Measurements from ENCODE around the gene NACC1.

Gene NACC1

DNA sequence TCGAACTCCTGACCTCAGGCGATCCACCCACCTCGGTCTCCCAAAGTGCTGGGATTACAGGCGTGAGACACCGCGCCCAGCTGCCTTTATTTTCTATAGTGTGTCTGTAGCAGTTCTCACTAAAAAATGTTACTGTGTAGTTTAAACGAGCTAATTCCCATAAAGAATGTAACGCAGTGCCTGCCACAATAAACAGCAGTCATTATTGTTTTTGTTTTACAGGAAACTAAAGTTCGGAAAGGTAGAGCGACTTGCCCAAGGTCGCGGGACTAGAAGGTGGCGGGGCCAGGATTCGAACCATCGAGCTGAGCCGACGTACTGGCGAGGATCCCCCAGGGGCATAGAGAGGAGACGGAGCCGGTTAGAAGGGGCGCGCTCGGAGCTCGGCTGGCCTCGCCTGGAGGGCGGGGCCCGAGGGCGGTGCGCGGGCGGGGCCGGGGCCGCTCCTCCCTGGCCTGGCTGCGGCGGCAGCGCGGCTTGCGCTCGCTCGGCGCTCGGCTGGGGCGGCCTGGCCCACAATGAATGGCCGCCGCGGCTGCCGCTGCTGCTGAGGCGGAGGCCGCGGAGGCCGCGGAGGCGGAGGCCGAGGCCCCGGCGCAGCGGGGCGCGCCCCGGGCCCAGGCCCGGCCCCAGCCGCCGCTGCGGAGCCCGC, at the start of gene NACC1:
Gene NACC1, plus strand, starts transcription at position 493 of the 652 bp plus-strand sequence. CDS start 16,944 bp downstream, outside the sequence.
- DNase-seq = peak; percentile 88

- DNase-seq = no peak
Observed at GRCh38 chr19:13069415-13070359, 48.4 kb upstream of the NACC1 start.

- DNase-seq = no peak
Observed at GRCh38 chr19:13070425-13071140, 47.5 kb upstream of the NACC1 start.

DNA sequence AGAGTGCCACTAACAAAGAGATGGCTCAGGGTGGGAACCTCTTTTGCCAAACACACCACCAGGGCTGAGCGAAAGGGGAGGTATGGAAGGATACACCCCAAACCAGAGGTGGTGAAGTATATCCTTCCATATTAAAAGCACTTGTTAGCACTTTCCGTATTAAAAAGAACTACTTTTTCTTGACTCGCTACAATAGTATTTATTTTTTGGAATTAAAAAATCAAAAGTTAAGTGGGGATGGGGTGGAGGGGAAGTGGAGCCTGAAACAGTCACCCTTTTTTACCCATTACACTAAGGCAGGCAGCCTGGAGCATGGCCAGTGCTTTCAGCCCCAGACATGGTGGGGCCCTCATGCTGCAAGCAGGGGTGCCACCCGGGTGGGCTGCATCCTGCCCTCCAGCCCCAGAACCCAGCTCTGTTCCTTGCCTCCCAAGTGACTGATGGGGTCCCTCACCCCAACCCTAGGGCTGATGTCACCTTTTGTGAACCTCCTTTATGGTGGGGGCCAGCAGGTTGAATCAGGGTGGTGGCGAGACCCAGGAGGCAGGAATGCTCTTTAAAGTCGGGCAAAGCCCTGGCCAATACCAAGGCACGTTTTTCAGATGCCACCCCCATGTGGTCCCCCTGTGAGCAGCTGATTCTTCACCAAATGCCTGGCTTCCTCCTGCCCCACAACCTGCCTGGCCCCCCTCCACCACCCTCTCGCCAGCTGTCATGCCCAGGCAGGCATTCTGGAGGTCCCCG, 46.4 kb upstream of the NACC1 start:
- no peak for DNase-seq

DNA sequence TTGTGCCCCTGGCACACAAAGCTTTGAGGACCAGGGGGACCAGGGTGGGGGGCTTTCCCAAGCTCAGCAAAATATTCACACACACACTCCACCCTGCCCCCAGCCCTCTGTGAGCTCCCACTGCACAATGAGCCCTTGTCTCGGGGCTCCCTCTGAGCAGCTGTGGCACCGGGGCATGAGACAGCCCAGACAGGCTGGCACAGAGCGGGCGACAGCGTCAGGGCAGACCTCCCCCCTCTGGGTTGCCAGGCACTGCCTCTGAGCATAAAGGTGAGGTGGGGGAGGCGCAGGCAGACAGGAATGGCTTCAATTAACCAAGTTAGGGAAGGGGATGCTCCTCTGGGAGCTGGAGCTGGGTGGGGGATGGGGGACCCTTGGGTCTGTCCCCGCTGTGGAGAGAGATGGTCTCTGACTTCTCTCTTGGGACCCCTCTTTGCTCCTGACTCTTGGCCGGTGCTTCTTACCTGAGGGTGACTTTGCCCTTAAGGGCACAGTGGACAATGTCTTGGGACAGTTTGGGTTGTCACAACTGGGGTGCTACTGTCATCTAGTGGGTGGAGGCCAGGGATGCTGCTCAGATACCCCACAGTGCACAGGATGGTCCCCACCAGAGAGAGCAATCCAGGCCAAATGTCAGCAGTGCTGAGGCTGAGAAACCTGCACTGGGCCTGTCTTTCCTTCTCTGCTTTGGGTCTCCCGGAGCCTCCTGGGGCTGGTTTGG, 45.7 kb upstream of the NACC1 start:
- DNase-seq = no peak

DNA sequence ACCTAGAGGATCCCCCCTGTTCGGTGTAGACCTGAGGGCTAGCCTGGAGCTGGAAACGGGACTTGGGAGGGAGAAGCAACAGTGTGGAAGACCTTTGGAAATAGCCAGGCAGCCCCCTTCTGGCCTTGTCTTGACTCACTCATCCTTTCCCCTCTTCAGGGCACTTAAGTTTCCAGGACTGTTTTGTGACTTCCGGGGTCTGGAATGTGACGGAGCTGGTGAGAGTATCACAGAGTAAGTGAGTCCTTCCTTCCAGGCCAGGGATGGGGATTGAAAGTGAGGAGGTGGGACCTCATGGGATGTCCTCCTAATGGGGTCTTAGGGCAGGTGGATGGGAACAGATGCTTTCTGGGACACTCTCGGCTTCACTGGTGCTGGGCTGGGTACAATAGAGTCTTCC, 44.8 kb upstream of the NACC1 start:
- DNase-seq = no peak

GRCh38 chr19:13074378-13074777, 43.7 kb upstream of the NACC1 start:
- no peak for DNase-seq

DNA sequence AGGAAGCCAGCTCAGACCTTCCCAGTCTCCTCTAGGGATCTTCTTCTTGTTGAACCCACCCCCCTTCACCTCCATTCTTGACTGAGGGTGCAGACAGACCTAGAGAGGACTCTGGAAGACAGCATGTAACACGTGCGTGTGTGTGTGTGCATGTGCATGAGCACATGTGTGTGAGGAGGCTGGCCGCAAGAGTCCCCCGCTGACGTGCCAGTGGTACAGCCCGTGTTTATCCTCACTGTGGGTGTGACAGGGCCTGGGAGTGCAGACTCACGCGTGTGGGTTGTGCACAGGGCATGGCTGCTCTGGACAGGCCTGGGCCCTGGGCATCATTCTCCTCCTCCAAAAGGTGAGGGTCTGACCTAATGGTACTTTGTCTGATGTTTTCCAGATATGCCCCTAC, 41.7 kb upstream of the NACC1 start:
- DNase-seq = no peak

DNA sequence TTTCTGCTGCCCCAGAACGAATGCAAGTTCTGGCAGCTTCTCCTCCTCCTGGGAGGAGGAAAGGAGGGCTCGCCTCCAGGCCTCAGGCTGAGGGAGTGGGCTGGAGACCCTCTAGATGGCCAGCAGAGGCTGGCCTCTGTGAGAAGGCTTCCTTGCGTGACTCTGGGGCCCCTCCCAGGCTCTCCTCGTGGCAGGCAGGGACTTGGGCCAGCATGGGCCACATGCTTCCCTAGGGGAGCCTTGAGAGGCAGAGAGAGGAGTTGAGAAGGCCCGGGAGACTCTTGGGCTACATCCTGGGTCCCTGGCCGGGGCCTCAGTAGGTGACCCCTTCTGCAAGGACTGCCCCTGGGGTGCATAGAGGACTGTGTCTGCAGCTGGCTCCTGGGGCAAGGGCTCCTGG, 41.3 kb upstream of the NACC1 start:
- no peak for DNase-seq

GRCh38 chr19:13077240-13077639, 40.8 kb upstream of the NACC1 start:
- DNase-seq = no peak

GRCh38 chr19:13078381-13078780, 39.7 kb upstream of the NACC1 start:
- no peak for DNase-seq

- DNase-seq = no peak
Observed at GRCh38 chr19:13078897-13079541, 39.0 kb upstream of the NACC1 start.

GRCh38 chr19:13079542-13079986, 38.5 kb upstream of the NACC1 start:
- no peak for DNase-seq

DNA sequence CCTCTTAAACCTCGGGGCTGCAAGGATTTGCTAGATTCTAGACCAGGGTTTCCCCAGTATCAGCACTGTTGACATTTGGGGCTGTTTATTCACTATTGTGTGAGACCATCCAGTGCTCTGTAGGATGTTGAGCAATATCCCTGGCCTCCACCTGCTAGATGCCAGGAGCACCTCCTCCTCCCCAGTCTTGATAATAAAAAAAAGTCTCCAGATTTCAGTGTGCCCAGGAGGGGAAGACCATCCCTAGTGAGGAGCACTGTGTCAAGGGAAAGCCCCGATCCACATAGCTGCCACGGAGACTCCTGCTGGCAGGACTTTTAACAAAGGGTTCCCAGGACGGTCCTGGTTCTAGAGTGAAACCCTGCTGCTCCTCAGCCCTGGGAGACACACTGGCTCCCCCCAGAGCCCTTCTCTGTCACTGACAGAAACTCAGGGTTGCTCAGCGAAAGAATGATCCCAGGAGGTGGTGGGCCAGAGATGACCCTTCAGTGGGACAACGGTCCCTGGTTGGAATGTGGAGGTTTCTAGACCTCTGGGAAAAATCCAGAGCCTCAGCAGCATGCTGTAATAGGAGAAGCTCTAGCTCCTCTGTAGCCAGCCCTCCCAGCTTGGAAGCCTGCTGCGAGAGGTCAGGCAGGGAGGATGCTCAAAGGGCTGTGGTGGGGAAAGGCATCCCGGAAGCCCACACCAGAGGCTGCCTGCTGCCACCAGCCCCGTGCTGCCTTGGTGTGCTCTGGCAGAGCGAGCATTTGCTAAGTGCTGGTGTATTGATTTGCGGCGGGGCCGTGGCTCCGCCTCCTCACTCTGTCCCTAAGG, 35.7 kb upstream of the NACC1 start:
- DNase-seq = no peak

- no peak for DNase-seq
Observed at GRCh38 chr19:13083008-13083404, 35.1 kb upstream of the NACC1 start.

GRCh38 chr19:13083627-13084026, 34.4 kb upstream of the NACC1 start:
- DNase-seq = no peak

DNA sequence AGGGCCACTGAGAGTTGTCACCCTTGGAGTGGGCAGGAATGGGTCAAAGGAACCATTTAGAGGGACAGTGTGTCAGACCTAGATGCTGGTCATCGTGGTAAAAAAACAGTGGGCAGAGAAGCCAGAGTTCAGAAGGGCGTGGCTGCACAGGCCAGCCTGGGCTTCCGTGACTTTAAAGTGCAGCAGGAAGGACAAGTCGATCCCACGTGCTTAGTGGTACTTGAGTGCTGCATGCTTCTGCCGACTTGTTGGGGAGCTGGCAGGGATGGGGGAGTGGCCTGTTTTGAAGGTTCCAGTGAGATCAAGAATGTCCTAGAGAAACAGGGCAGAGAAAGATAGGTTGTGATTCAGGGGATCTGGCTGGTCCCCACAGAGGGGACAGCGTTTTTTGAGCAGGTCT, 32.4 kb upstream of the NACC1 start:
- no peak for DNase-seq

- no peak for DNase-seq
Observed at GRCh38 chr19:13086341-13086740, 31.7 kb upstream of the NACC1 start.

GRCh38 chr19:13087295-13087694, 30.8 kb upstream of the NACC1 start:
- no peak for DNase-seq

DNA sequence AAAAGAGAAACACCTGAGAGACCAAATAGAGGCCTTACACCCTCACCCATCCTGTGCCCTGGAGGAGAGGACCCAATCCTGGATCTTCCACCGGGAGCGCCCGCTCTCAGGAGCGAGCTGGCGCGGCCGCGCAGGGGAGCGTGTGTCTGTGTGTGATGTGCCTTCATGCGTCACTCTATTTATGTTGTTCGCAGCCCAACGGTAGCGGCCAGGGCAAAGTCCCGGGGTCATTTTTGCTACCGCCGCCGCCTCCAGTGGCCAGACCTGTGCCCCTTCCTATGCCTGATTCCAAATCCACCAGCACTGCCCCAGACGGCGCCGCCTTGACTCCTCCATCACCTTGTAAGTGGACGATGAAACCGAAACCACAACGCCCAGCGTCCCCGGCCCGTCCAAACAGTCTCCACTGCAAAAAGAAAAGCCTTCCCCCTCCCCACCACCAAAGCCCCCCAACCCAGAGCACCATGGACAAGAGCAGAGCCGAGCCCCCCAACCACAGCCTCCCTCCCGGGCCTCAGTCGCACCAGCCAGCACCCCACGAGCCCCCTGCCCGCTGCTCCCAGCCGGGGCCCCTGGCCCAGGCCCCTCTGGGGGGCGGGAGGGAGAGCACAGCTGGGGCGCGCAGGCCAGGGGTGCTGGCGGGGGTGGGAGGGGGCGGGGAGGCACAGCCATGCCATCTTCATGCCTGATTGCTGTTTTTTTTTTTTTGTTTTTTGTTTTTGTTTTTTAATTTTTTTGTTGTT, 30.1 kb upstream of the NACC1 start:
- DNase-seq = no peak
